ENCODE data around the gene CMC4. TPM values are rescaled to one million over a fixed set of nuclear protein-coding genes. Genes with fewer than 3 reads are reported as not detected.

CMC4 gene
- total and polyA plus RNA-seq, 9 of the 15 experiments (the other 6 are each of a cell fraction or from before 2014, with no cell fraction given) = 3.5 to 16.9 (median 8.2) TPM

DNA sequence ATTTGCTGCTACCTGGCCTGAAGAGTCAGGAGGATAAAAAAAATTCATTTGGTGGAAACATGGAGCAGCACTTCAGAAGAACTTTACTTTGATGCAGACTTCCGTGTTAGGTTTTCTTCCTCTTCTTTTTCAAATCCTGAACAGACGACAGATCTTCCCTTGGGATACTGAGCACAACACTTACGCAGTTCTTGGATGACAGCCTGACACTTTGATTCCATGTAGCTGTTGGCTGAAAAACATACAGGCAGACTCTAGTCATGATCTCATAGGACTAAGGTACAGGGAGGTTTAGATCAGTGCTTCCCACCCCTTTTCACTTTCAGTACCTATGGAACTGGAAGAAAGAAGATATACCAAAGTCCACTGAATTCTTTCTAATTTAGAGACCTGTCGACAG is 9.2 kb downstream of the CMC4 start:
- in situ Hi-C loops (cut with MboI) = no loop called here
- Histone ChIP-seq H3K27ac (ENCODE audit: extremely low read depth, low read depth, low read length) (no peak overlapping the region), H3K4me1 (replicated peaks in 1 of 2; ENCODE audit: control insufficient read depth in 2 of 2, insufficient read depth in 2 of 2, low read length in 2 of 2) (peaks cover 0 to 8% of the 10 kb centered on the region in 2 experiments; a peak in 3 of 5 replicates), H3K79me2 (ENCODE audit: control insufficient read depth, insufficient read depth, low read length) (no peaks in the 10 kb centered on the region; the same call in 2 of the 3 replicates), H3K27me3 (ENCODE audit: control insufficient read depth in 2 of 2, insufficient read depth in 2 of 2, low read length in 2 of 2) (no peaks in the 10 kb centered on the region), H3K9me1 (ENCODE audit: control insufficient read depth, insufficient read depth, low read length) (no peaks in the 10 kb centered on the region), H2AFZ (ENCODE audit: low read depth, low read length) (no peak overlapping the region), H4K20me1 (replicated peaks; ENCODE audit: control insufficient read depth, insufficient read depth, low read length) (no peaks in the 10 kb centered on the region), H3K9me3 (replicated peaks; ENCODE audit: control insufficient read depth, insufficient read depth, low read depth, low read length) (no peaks in the 10 kb centered on the region), H3K36me3 (ENCODE audit: control insufficient read depth, insufficient read depth, low read length) (peaks cover 42% of the 10 kb centered on the region; the same call in 2 of the 3 replicates), H3K4me2 (ENCODE audit: insufficient read depth, low read length) (no peak overlapping the region), H3K4me3 (no peak overlapping the region), H3K9ac (ENCODE audit: insufficient read depth in 1 of 2, low read depth in 2 of 2, low read length in 2 of 2) (no peak overlapping the region)
- WGBS (ENCODE audit: insufficient coverage, low coverage, missing lambda C conversion rate) = 84% methylated on average over 3 of the region's 4 CpGs
- POLR2A ChIA-PET = no interaction called here
- ATAC-seq = no peak
- CTCF ChIA-PET (ENCODE audit: low intra/inter-chr PET ratio) = no interaction called here
- intact Hi-C loops (cut with micrococcal nuclease) = no loop called here
- no peak for FAIRE-seq
- BruUV-seq (replicated peaks) = no TSS peak
- DNase-seq (ENCODE audit: extremely low read depth in 1 of 4, low spot score in 3 of 4) = no peak
- TF ChIP-seq ZNF707 (CRISPR knock-in tag; conservative IDR thresholded peaks at IDR 0.05) (no peak), MAFG (tag; conservative IDR thresholded peaks at IDR 0.05) (no peak), ARID2 (IDR thresholded peaks at IDR 0.05) (no peak), ZC3H8 (IDR thresholded peaks at IDR 0.05) (no peak), CREBBP (IDR thresholded peaks at IDR 0.05; ENCODE audit: low read depth, low read length) (no peak), NFIC (IDR thresholded peaks at IDR 0.05) (no peak), BHLHE40 (IDR thresholded peaks at IDR 0.05; ENCODE audit: low read length) (no peak), HMGN3 (IDR thresholded peaks at IDR 0.05; ENCODE audit: borderline replicate concordance, extremely low read depth, insufficient read length, low read depth, low read length) (no peak), ZNF311 (CRISPR knock-in tag; IDR thresholded peaks at IDR 0.05) (no peak), RAD51 (IDR thresholded peaks at IDR 0.05; ENCODE audit: borderline replicate concordance, low read depth) (no peak), NUFIP1 (IDR thresholded peaks at IDR 0.05; ENCODE audit: partially characterized antibody) (no peak)
- TF ChIP-seq, protein P1, sequence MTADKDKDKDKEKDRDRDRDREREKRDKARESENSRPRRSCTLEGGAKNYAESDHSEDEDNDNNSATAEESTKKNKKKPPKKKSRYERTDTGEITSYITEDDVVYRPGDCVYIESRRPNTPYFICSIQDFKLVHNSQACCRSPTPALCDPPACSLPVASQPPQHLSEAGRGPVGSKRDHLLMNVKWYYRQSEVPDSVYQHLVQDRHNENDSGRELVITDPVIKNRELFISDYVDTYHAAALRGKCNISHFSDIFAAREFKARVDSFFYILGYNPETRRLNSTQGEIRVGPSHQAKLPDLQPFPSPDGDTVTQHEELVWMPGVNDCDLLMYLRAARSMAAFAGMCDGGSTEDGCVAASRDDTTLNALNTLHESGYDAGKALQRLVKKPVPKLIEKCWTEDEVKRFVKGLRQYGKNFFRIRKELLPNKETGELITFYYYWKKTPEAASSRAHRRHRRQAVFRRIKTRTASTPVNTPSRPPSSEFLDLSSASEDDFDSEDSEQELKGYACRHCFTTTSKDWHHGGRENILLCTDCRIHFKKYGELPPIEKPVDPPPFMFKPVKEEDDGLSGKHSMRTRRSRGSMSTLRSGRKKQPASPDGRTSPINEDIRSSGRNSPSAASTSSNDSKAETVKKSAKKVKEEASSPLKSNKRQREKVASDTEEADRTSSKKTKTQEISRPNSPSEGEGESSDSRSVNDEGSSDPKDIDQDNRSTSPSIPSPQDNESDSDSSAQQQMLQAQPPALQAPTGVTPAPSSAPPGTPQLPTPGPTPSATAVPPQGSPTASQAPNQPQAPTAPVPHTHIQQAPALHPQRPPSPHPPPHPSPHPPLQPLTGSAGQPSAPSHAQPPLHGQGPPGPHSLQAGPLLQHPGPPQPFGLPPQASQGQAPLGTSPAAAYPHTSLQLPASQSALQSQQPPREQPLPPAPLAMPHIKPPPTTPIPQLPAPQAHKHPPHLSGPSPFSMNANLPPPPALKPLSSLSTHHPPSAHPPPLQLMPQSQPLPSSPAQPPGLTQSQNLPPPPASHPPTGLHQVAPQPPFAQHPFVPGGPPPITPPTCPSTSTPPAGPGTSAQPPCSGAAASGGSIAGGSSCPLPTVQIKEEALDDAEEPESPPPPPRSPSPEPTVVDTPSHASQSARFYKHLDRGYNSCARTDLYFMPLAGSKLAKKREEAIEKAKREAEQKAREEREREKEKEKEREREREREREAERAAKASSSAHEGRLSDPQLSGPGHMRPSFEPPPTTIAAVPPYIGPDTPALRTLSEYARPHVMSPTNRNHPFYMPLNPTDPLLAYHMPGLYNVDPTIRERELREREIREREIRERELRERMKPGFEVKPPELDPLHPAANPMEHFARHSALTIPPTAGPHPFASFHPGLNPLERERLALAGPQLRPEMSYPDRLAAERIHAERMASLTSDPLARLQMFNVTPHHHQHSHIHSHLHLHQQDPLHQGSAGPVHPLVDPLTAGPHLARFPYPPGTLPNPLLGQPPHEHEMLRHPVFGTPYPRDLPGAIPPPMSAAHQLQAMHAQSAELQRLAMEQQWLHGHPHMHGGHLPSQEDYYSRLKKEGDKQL (CRISPR knock-in tag; IDR thresholded peaks at IDR 0.05; ENCODE audit: borderline replicate concordance) = no peak
